ENCODE data around the gene TBC1D9B. TPM values are rescaled to one million over a fixed set of nuclear protein-coding genes. Genes with fewer than 3 reads are reported as not detected.

Gene TBC1D9B
- total and polyA plus RNA-seq, 2 of the 13 experiments (the other 11 are each of a cell fraction or from before 2014, with no cell fraction given): 35.0 to 50.0 TPM

GRCh38 chr5:179902763-179903158 lies 4.9 kb downstream of the TBC1D9B start:
- no peak for TF ChIP-seq MAFG (CRISPR knock-in tag; IDR thresholded peaks at IDR 0.05)
- no peak for TF ChIP-seq ZHX2 (IDR thresholded peaks at IDR 0.05; ENCODE audit: low read depth)
- no peak for TF ChIP-seq ZHX2 (CRISPR knock-in tag; IDR thresholded peaks at IDR 0.05; ENCODE audit: borderline replicate concordance)
- TF ChIP-seq ZNF704 (CRISPR knock-in tag; IDR thresholded peaks at IDR 0.05; ENCODE audit: borderline replicate concordance): no peak
- Histone ChIP-seq H3K4me2 (ENCODE audit: low read depth, low read length) (no peak overlapping the region), H2AFZ (ENCODE audit: low read length) (no peak overlapping the region), H3K36me3 (replicated peaks in 1 of 2; ENCODE audit: control insufficient read depth in 1 of 2, insufficient read depth in 2 of 2, low read length in 2 of 2) (peaks cover 8 to 46% of the 10 kb centered on the region in 2 experiments), H3K4me1 (ENCODE audit: insufficient read depth, low read length) (peaks cover 25% of the 10 kb centered on the region), H3K79me2 (ENCODE audit: insufficient read depth, low read length) (peaks cover 18% of the 10 kb centered on the region), H3K9me3 (ENCODE audit: low read length) (no peaks in the 10 kb centered on the region), H3K27me3 (ENCODE audit: control insufficient read depth in 1 of 2, insufficient read depth in 2 of 2, low read length in 2 of 2) (no peaks in the 10 kb centered on the region), H3K9ac (ENCODE audit: insufficient read depth, low read depth, low read length) (no peak overlapping the region), H3K27ac (ENCODE audit: extremely low read length, insufficient read depth, low read length) (no peak overlapping the region), H4K20me1 (ENCODE audit: insufficient read depth, low read length) (no peaks in the 10 kb centered on the region), H3K4me3 (replicated peaks in 1 of 3; ENCODE audit: insufficient read depth in 1 of 3, low read depth in 2 of 3, low read length in 3 of 3) (no peak overlapping the region)
- intact Hi-C loops (cut with micrococcal nuclease; ENCODE audit: unreplicated experiment): loop anchor here (10.0 kb wide), 1 partner anchor 138 kb away; no protein-coding TSS in a partner anchor
- POLR2A ChIA-PET: no interaction called here
- CTCF ChIA-PET (ENCODE audit: low intra/inter-chr PET ratio, low total read pairs): no interaction called here
- DNase-seq (ENCODE audit: low spot score): no peak
- no TSS peak for BruUV-seq (replicated peaks)
- no peak for ATAC-seq
- in situ Hi-C loops (cut with HindIII; ENCODE audit: extremely low pct_ligation_motif_present, low pct_unique_long_range_greater_than_20kb): no loop called here
- 89% methylated on average over 3 of the region's 7 CpGs for WGBS (ENCODE audit: low lambda C conversion rate)
- no peak for FAIRE-seq

All from HepG2 (cell line).